ENCODE data around the gene NKX2-4. TPM values are rescaled to one million over a fixed set of nuclear protein-coding genes. Genes with fewer than 3 reads are reported as not detected.

Gene NKX2-4
- total RNA-seq, 1 donor from 2014 or later = not detected

DNA sequence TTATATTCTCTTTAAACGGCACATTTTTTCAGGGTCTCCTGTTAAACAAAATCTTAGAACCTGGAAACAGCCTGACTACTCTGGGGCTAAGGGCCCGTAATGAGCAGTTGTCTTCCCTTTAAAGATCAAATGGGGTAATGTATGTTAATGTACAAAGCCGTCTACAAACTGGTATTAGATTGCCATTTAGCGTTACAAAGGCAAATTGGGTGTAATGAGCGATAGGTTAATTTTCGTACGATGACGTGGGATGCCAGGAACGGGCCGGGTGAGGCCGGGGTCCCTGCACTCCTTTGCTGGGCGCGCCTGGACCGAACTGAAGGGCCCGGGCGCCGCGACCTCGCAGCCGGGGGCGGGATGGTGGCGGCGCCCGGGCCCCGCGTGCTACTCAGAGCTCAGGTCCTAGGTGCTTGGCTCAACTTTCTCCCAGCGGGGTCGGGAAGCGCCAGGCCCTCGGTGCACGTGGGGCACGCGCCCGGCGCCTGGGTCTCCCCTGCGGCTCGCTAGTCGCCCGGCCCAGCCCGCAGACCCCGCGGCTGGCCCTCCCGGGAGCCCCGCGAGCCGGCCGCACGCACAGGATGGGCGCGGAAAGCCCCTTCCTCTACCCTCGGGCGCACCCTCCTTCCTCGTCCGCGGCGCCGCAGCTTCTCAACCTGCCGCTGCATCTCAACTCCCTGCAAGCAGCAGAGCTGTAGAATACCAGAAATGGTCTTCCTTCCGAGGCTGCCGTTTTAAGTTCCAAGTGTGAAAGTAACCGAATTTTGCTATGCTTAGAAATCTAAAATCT lies 5.9 kb downstream of the NKX2-4 start:
- Histone ChIP-seq H3K4me1 (no peaks in the 10 kb centered on the region), H3K9me3 (no peaks in the 10 kb centered on the region), H3K4me3 (no peak overlapping the region), H3K36me3 (peaks cover 42% of the 10 kb centered on the region), H3K27me3 (peaks cover 59% of the 10 kb centered on the region), H3K27ac (no peak overlapping the region)
- intact Hi-C loops (cut with DNase I) = no loop called here
- TF ChIP-seq, protein P1, sequence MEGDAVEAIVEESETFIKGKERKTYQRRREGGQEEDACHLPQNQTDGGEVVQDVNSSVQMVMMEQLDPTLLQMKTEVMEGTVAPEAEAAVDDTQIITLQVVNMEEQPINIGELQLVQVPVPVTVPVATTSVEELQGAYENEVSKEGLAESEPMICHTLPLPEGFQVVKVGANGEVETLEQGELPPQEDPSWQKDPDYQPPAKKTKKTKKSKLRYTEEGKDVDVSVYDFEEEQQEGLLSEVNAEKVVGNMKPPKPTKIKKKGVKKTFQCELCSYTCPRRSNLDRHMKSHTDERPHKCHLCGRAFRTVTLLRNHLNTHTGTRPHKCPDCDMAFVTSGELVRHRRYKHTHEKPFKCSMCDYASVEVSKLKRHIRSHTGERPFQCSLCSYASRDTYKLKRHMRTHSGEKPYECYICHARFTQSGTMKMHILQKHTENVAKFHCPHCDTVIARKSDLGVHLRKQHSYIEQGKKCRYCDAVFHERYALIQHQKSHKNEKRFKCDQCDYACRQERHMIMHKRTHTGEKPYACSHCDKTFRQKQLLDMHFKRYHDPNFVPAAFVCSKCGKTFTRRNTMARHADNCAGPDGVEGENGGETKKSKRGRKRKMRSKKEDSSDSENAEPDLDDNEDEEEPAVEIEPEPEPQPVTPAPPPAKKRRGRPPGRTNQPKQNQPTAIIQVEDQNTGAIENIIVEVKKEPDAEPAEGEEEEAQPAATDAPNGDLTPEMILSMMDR (IDR thresholded peaks at IDR 0.05) = no peak
- DNase-seq (no peak), ATAC-seq (peak; percentile 29)

DNA sequence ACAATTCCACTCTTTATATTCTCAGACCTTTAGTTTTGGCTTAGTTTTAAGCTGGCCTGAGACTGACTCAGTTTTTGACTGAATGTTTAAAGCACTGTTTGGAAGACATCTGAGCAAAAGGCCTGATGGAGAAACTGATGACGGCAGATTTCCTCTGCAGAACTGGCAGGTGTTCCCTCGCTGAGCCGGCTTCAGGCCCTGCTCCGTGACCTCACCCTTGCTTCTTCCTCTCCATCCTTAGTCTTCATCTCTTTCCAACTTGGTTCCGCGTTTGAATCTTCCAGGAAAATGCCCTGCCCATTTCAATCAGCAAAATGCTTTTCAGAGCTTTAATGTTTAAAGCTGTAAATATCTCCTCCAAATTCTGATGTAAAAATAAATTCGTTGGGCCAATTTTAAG lies 6.6 kb downstream of the NKX2-4 start:
- H3K27ac ChIP-seq = no peak overlapping the region
- H3K4me3 ChIP-seq = no peak overlapping the region
- intact Hi-C loops (cut with DNase I) = no loop called here
- H3K36me3 ChIP-seq = peaks cover 48% of the 10 kb centered on the region
- TF ChIP-seq, protein P1 (IDR thresholded peaks at IDR 0.05) = no peak
- no peaks in the 10 kb centered on the region for H3K9me3 ChIP-seq
- no peak for DNase-seq
- H3K27me3 ChIP-seq = peaks cover 53% of the 10 kb centered on the region
- H3K4me1 ChIP-seq = no peaks in the 10 kb centered on the region
- no peak for ATAC-seq

DNA sequence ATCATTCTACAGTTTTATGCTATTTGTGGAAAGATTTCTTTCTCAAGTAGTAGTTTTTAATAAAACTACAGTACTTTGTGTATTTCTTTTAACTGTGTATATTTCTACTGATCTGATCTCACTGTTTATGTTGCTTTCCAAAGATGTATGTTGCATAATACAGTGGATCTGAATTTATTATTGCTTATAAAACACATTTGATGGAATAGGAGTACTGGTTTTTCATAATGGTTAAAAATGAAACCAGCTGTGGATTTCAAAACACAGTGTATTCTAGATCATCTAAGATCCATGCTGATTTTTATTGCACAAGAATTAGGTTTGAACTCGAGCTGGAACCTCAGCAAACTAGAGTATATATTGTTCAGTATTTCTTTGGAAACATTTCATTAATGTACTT lies 8.0 kb downstream of the NKX2-4 start:
- ATAC-seq (no peak), DNase-seq (no peak)
- intact Hi-C loops (cut with DNase I) = no loop called here
- H3K27ac ChIP-seq = no peak overlapping the region
- TF ChIP-seq, protein P1 (IDR thresholded peaks at IDR 0.05) = no peak
- peaks cover 62% of the 10 kb centered on the region for H3K36me3 ChIP-seq
- H3K9me3 ChIP-seq = no peaks in the 10 kb centered on the region
- no peak overlapping the region for H3K4me3 ChIP-seq
- H3K27me3 ChIP-seq = peaks cover 39% of the 10 kb centered on the region
- H3K4me1 ChIP-seq = no peaks in the 10 kb centered on the region

DNA sequence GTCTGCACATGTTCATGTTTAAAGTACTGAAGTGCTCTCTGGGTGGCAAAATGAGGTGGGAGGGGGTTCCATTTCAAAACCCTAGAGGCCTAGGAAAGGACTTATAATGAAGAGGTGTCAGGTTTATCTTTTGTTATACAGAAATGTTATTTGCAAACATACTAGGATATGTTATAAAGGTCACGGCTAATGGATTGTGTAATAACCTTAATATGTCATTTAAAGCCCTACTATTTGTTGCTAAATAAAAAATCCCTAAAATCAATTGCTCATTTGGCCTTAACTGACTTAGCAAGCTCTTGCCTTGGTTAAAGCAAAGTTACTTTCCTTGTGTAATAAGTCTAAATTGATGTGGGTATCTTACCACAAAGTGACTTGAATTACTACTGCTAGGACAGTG lies 8.8 kb downstream of the NKX2-4 start:
- Histone ChIP-seq H3K4me1 (no peaks in the 10 kb centered on the region), H3K4me3 (no peak overlapping the region), H3K27ac (no peak overlapping the region), H3K27me3 (peaks cover 31% of the 10 kb centered on the region), H3K9me3 (no peaks in the 10 kb centered on the region), H3K36me3 (peaks cover 70% of the 10 kb centered on the region)
- TF ChIP-seq, protein P1 (IDR thresholded peaks at IDR 0.05) = no peak
- intact Hi-C loops (cut with DNase I) = no loop called here
- no peak for DNase-seq
- no peak for ATAC-seq

DNA sequence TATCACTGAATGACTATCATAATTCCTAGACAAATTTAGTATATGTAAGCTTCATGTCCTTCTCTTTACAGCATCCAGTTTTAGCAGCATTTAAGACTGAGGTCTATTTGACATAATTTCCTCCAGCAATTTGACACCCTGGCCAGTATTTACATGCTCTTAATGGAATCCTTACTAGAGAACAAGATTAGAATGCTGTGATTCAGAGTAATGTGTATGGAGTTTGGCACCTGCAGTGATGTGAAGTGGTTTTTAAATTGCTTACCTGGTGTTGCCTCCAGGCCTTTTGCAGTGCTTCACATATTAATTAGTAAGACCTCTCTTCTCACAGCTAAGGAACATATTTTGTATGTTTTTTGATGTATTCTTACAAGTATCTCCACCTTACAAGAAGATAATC lies 9.8 kb downstream of the NKX2-4 start:
- Histone ChIP-seq H3K36me3 (peaks cover 80% of the 10 kb centered on the region), H3K4me1 (no peaks in the 10 kb centered on the region), H3K4me3 (no peak overlapping the region), H3K9me3 (no peaks in the 10 kb centered on the region), H3K27me3 (peaks cover 21% of the 10 kb centered on the region), H3K27ac (no peak overlapping the region)
- DNase-seq = no peak
- intact Hi-C loops (cut with DNase I) = no loop called here
- no peak for ATAC-seq
- TF ChIP-seq, protein P1 (IDR thresholded peaks at IDR 0.05) = no peak
